AG20443 (cell line): ENCODE data around the gene FBXL20.
"Not testable (repeated sequence)": the region's sequence is repeated elsewhere in the genome, so short reads cannot be mapped to it uniquely, and the experiment has no call there.

Source experiments
- DNase-seq: peaks from one replicate; pipeline ENCODE4 v3.0.0; 2012; ENCODE audit warnings: low spot score, mixed read lengths

FBXL20 gene

GRCh38 chr17:39380144-39380543 lies 21.3 kb downstream of the FBXL20 start:
- no peak for DNase-seq

GRCh38 chr17:39376434-39376833 lies 25.0 kb downstream of the FBXL20 start:
- DNase-seq, result no peak

DNA sequence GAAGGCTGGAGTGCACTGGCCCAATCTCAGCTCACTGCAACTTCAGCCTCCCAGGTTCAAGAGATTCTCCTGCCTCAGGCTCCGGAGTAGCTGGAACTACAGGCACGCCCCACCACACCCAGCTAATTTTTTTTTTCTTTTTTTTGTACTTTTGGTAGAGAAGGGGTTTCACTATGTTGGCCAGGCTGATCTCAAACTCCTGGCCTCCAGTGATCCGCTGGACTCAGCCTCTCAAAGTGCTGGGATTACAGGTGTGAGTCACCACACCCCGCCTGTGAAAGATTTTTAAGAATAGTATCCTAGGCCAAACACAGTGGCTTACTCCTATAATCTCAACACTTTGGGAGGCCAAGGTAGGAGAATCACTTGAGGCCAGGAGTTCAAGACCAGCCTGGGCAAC lies 33.6 kb downstream of the FBXL20 start:
- not testable (repeated sequence) for DNase-seq

DNA sequence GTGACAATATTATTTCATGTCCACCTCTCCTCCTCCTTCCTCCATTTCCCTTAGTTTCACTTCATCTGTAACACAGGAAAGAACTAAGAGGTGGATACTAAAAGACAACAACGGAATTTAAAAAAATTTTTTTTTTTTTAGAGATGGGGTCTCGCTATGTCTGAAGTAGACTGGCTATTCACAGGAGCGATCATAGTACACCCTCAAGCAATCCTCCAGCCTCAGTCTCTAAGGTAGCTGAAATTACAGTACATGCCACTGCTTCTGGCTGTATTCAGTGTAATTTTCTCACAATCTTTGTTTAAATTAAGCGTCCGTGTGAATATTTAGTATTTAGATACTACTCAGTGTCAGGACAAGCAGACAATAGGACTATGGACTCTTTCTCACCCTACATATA lies 35.6 kb downstream of the FBXL20 start:
- no peak for DNase-seq

- peak; percentile 67 for DNase-seq
These were observed 36.2 kb downstream of the FBXL20 start for GRCh38 chr17:39365242-39365641.

- DNase-seq, result peak; percentile 31
These were observed 37.0 kb downstream of the FBXL20 start for GRCh38 chr17:39364236-39365025.

GRCh38 chr17:39361064-39361463 lies 40.4 kb downstream of the FBXL20 start:
- DNase-seq, result no peak

GRCh38 chr17:39360537-39360936 lies 40.9 kb downstream of the FBXL20 start:
- DNase-seq, result no peak

DNA sequence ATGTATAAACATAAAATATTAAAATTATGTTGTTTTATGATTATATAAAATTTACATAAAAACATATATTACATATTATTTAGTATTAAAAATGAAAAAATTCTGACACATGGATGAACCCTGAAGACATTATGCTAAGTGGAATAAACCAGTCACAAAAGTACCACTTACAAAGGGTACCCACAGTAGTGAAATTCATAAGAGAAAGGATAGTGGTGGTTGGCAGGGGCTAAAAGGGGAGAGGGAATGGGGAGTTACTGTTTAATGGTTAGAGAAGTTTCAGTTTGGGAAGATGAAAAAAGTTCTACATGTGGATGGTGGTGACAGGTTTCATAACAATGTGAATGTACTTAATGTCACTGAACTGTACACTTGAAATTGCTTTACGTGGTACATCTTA lies 41.4 kb downstream of the FBXL20 start:
- no peak for DNase-seq

DNA sequence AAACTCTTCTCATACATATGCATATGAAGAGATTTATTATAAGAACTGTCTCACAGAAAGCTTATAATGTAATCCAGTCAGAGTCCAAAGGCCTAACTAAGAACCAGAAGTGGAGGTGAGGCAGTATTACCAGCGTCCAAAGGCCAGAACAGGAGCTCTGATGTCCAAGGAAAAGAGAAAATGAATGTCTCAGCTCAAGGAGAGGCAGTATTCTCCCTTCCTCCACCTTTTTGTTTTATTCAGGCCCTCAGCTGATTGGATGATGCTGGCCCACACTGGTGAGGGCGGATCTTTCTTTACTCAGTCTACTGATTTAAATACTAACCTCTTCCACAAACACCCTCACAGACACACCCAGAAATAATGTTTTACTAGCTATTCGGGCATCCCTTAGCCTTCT lies 43.4 kb downstream of the FBXL20 start:
- no peak for DNase-seq

DNA sequence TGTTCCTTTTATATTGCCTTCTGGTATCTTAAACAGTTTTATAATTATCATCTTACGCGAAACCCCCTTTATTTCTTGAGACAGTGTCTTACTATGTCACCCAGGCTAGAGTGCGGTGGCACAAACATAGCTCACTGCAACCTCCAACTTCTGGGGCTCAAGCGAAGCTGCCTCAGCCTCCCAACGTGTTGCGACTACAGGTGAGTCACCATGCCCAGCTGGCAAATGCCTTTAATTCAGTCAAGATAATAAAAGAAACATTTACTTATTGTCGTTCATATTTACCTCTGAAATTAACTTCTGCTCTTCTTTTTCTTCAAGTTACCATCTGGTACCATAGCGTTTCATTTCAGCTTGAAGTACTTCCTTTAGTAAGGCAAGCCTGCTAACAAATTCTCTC lies 43.9 kb downstream of the FBXL20 start:
- peak; percentile 20 for DNase-seq

DNA sequence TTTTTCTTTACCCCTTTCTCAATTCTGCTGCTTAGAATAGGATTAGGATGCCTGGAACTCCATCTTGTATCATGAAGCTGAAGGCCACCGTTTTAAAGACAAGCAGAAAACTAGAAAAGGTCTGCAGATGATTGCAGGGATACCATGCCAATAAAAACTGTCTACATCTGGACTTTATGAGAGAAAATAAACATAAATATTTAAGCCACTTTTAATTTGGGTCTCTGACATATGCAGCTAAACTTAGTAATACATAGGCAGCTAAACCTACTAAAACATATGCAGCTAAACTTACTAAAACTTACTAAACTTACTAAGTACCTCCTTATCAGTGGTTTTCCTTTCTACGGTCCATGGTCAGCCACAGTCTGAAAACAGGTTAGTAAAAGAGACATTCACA lies 48.4 kb downstream of the FBXL20 start:
- no peak for DNase-seq

- no peak for DNase-seq
These were observed 48.9 kb downstream of the FBXL20 start for GRCh38 chr17:39352511-39352910.

DNA sequence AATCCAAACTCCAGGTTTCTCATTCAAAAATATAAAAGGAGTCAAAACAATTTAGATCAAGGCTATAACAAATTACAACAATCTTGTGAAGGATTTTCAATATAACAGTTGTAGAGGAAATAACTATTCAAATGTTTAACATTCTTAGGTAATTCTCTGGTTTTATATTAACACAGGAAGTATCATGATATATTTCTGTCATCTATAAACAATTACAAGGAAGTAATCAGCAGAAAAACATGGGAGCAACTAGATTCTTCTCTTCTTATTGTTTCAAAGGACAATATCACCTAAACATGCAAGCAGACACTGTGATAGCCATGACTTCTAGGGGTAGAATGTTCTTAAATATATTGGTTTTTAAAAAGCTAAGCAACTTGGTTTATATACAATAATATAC lies 49.9 kb downstream of the FBXL20 start:
- DNase-seq, result no peak

DNA sequence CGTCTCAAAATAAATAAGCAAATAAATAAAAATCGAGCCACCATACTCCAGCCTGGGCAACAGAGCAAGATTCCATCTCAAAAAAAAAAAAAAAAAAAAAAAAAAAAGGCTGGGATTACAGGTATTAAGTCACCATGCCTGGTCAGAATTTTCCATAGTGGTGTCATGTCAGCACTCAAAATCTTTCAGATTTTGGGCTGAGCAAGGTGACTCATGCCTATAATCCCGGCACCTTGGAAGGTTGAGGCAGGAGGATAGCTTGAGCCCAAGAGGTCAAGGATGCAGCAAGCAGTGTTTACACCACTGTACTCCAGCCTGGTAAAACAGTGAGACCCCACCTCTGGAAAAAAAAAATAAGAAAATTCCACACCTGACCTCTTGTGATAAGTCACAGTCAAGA lies 52.2 kb downstream of the FBXL20 start:
- no peak for DNase-seq

DNA sequence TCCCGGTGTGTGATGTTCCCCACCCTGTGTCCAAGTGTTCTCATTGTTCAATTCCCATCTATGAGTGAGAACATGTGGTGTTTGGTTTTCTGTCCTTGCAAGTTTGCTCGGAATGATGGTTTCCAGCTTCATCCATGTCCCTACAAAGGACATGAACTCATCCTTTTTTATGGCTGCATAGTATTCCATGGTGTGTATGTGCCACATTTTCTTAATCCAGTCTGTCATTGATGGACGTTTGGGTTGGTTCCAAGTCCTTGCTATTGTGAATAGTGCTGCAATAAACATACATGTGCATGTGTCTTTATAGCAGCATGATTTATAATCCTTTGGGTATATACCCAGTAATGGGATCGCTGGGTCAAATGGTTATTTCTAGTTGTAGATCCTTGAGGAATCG lies 54.6 kb downstream of the FBXL20 start:
- not testable (repeated sequence) for DNase-seq

GRCh38 chr17:39341541-39341940 lies 59.9 kb downstream of the FBXL20 start:
- no peak for DNase-seq

DNA sequence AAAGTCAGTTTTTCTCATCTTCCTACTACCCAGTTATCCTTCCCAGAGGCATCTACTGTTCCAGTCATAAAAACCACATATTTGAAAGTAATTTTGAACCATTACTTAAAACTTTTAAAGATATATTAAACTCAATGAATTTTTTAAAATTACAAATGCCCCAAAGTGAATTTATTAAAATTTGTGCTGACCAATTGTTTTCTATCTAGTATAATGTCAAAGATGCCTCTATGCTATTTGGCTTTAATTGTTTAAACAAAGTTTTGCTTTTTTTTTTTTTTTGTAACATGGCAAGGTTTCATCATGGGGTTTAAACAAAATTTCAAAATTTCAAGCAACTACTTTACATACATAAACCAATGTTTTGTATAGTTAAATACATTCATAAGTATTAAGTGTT lies 60.7 kb downstream of the FBXL20 start:
- no peak for DNase-seq

DNA sequence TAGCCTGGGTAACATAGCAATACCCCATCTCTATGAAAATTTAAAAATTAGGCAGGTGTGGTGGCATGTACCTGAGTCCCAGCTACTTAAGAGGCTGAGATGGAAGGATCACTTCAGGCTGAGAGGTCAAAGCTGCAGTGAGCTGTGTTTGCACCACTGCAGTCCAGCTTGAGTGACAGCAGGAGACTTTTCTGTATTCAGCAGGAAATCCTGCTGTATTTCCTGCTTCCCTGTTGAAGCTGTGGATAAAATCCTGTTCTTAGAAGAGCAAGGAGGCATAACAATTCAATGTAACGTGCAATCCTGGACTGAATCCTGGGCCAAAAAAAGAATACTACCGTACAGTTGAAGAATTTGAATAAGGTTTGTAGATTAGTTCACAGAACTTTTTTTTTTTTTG lies 62.2 kb downstream of the FBXL20 start:
- DNase-seq, result no peak

GRCh38 chr17:39337649-39338048 lies 63.8 kb downstream of the FBXL20 start:
- DNase-seq, result not testable (repeated sequence)

GRCh38 chr17:39335704-39336223 lies 65.7 kb downstream of the FBXL20 start:
- no peak for DNase-seq

- DNase-seq, result not testable (repeated sequence)
These were observed 67.2 kb downstream of the FBXL20 start for GRCh38 chr17:39334008-39334744.

DNA sequence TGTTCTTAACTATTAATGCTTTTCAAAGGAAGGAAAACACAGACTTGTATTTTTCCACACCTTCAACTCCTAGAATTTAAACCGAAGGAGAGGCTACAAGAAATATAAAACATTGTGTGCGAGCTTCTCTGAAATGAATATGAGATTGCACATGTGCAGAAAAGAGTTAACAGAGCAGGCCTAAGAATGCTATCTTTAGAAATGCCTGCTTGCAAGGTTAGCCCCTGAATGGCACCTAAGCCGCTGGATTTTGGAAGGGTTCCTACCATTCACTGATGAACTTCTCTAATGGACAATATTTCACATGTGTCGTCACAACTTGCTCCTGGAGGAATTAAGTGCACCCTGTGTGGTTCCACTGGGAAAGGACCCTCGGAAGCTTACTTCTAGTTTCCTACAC lies 69.3 kb downstream of the FBXL20 start:
- DNase-seq, result no peak
